Small intestine (tissue), 7 donors: ENCODE measurements around the gene DOCK4. TPM values are rescaled to one million over a fixed set of nuclear protein-coding genes. Genes with fewer than 3 reads are reported as not detected.

Experiments
- DNase-seq, 2 donors: peaks; one replicate each; pipeline versions ENCODE4 v3.0.0 to v3.0.0-alpha.2; 2013
- FAIRE-seq: peaks from 2 replicates; lab custom pipeline; 2012; peaks lifted over from hg19 to GRCh38; lab: Jason Lieb, UNC
- H3K27ac ChIP-seq, 3 donors: one replicate each; pipeline ENCODE4 v1.5.1; 2013; ENCODE audit warnings: low read length in 2 of 3, mild to moderate bottlenecking in 2 of 3, control low read depth in 1 of 3, inconsistent platforms in 1 of 3, low read depth in 1 of 3, moderate library complexity in 1 of 3
- H3K27me3 ChIP-seq, 3 donors: one replicate each; pipeline ENCODE4 v1.6.1; 2013; ENCODE audit warnings: low read length in 3 of 3, inconsistent platforms in 1 of 3; ENCODE audit not compliant: control insufficient read depth in 3 of 3, insufficient read depth in 3 of 3
- H3K36me3 ChIP-seq, 3 donors: one replicate each; pipeline ENCODE4 v1.6.1; 2013; ENCODE audit warnings: low read length in 3 of 3, inconsistent platforms in 1 of 3, low read depth in 1 of 3, mild to moderate bottlenecking in 1 of 3, moderate library complexity in 1 of 3; ENCODE audit not compliant: control insufficient read depth in 3 of 3, insufficient read depth in 2 of 3
- H3K4me1 ChIP-seq, 3 donors: one replicate each; pipeline ENCODE4 v1.6.1; 2013; ENCODE audit warnings: low read length in 2 of 3, inconsistent platforms in 1 of 3, low read depth in 1 of 3, mild to moderate bottlenecking in 1 of 3, moderate library complexity in 1 of 3; ENCODE audit not compliant: control insufficient read depth in 3 of 3, insufficient read depth in 2 of 3
- H3K4me3 ChIP-seq, 3 donors: one replicate each; pipeline ENCODE4 v1.5.1; 2013; ENCODE audit warnings: low read length in 3 of 3, control low read depth in 1 of 3, inconsistent platforms in 1 of 3, low read depth in 1 of 3, mild to moderate bottlenecking in 1 of 3, moderate library complexity in 1 of 3
- H3K9me3 ChIP-seq, 2 donors: one replicate each; pipeline ENCODE4 v1.6.1; 2013; ENCODE audit warnings: low read depth in 1 of 2, low read length in 1 of 2; ENCODE audit not compliant: control insufficient read depth in 2 of 2, insufficient read depth in 1 of 2
- WGBS, 3 donors: extraction: QIAGEN DNeasy Blood & Tissue Kit; methylation state at CpG; one replicate each; pipeline ENCODE4 v1.1.7; 2013; 5-methylcytosine and 5-hydroxymethylcytosine counted together
- polyA plus RNA-seq, 4 donors: library from polyadenylated mRNA; stranded (reverse) in 3 of 4; unstranded in 1 of 4; fragments of 200-250 nt in 3 of 4; fragments of 120-200 nt in 1 of 4; gene quantifications; one replicate each; pipeline versions ENCODE4 v1.2.1 to v1.2.3, GENCODE V29; 2013
- donor health status: healthy with polysubstance abuse.
- donor health status: control.
- donor health status: control.
- donor health status: Bipolar disorder and iron deficiency.
- donor health status: healthy.

Gene DOCK4
- polyA plus RNA-seq, 4 donors, result 1.9 to 4.1 (median 3.8) TPM; not detected in 1

DNA sequence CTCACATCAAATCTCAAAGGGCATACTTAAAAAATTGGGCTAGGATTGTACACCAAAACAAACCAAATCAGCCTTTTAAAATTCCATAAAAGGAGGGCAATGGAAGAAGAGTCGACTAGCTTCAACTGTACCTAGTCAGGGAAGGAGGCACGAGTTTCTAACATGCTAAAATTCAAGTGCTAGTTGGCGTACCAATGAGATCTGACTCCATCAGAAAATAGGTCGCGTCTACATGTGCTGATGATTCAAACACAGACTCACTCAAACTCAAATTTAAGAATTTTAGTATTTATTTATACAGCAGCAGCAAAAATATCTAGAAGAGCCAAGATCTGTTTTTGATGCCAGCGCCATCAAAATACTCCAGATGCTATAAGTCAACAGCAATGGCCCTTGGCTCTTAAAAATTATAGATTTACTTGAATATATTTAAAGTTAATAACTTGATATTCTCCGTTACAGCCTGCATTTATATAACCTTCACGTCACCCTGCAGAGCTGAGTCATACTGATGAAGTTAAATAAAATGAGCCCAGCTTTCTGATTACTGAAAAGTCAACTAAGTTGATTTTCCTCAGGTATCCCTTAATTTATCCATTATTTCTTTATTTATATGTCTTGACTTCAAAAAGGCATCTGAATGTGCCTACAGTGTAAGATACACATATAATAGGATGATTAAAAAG, 341.8 kb downstream of the DOCK4 start:
- DNase-seq, result no peak
- Histone ChIP-seq H3K27ac (no peak overlapping the region), H3K4me3 (no peak overlapping the region), H3K9me3 (no peaks in the 10 kb centered on the region), H3K4me1 (no peaks in the 10 kb centered on the region), H3K36me3 (no peaks in the 10 kb centered on the region), H3K27me3 (no peaks in the 10 kb centered on the region)
- no peak for FAIRE-seq
- WGBS, 3 donors, result 81 to 86% (median 83%) methylated on average over 8 of the region's 8 CpGs

- DNase-seq (no peak), FAIRE-seq (no peak)
- no peaks in the 10 kb centered on the region for H3K27me3 ChIP-seq
- no peaks in the 10 kb centered on the region for H3K9me3 ChIP-seq
- no peaks in the 10 kb centered on the region for H3K4me1 ChIP-seq
- H3K4me3 ChIP-seq, result no peak overlapping the region
- H3K27ac ChIP-seq, result no peak overlapping the region
- no peaks in the 10 kb centered on the region for H3K36me3 ChIP-seq
- 82 to 84% (median 84%) methylated on average over 7 of the region's 7 CpGs for WGBS, 3 donors
These were observed 342.9 kb downstream of the DOCK4 start for GRCh38 chr7:111863269-111863668.

GRCh38 chr7:111860248-111860647, 346.0 kb downstream of the DOCK4 start:
- FAIRE-seq, result no peak
- no peaks in the 10 kb centered on the region for H3K36me3 ChIP-seq

GRCh38 chr7:111858331-111858730, 347.9 kb downstream of the DOCK4 start:
- 88 to 95% (median 91%) methylated on average over 3 of the region's 3 CpGs for WGBS, 3 donors
- no peaks in the 10 kb centered on the region for H3K9me3 ChIP-seq

More at GRCh38 chr7:111860248-111860647, 346.0 kb downstream of the DOCK4 start:
- DNase-seq, result no peak
- H3K27me3 ChIP-seq, result no peaks in the 10 kb centered on the region
- H3K9me3 ChIP-seq, result no peaks in the 10 kb centered on the region
- no peak overlapping the region for H3K27ac ChIP-seq
- H3K4me1 ChIP-seq, result peaks cover 0 to 3% (median 0%) of the 10 kb centered on the region in 3 donors
- WGBS, 3 donors, result 71 to 79% (median 75%) methylated on average over 6 of the region's 6 CpGs
- H3K4me3 ChIP-seq, result no peak overlapping the region

DNA sequence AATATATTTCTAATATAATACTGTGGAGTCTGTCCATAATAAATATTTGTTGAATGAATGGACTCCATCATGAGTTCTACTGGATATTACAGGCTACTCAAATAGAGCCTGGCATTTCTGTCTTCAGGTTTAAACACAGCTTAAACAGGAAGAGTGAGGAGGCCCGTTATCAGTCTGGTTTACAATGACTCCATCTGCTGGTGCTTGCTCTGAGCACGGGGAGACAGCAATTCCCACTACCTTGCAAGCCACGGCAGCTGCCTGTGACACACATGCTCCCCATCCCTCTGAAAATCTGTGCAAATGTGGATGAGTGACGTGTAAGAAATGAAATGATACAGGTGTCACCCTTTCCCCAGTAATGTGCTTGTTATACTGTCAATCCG, 350.4 kb downstream of the DOCK4 start:
- 29 to 46% (median 33%) methylated on average over 5 of the region's 5 CpGs for WGBS, 3 donors

More at GRCh38 chr7:111858331-111858730, 347.9 kb downstream of the DOCK4 start:
- H3K27me3 ChIP-seq, result no peaks in the 10 kb centered on the region
- no peak overlapping the region for H3K27ac ChIP-seq
- FAIRE-seq, result no peak
- no peaks in the 10 kb centered on the region for H3K36me3 ChIP-seq
- no peak for DNase-seq
- no peak overlapping the region for H3K4me3 ChIP-seq
- peaks cover 0 to 7% (median 0%) of the 10 kb centered on the region in 3 donors for H3K4me1 ChIP-seq

DNA sequence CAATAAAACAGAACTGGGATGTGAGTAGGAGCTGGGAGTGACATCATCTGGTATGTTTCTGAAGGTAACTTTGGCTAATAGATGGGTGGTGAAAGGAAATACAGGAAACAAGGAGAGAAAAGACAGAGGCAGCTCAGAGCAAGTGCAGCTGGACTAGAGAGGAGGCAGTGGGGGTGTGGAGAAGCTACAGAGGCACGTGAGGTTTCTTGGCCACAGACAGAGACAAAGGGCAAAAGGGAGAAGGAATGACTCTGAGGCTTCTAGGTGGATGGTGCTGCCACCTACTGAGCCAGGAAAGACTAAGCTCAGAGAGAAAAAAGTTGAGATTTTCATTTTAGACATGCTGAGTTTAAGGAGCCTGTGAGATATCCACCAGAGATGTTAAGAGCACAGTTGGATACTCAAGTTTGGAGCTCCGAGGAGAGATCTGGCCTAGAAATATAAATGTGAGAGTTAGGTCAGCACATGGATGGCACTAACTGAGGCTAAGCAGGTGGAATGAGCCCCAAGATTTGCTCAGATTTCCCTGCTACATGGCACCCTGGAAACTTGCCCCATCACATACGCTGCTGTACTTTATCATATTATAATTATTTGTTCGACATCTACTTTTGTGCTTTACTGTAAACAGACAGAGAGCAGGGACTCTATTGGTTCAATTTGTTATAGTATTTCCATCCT, 350.9 kb downstream of the DOCK4 start:
- Histone ChIP-seq H3K4me1 (peaks cover 0 to 7% (median 0%) of the 10 kb centered on the region in 3 donors), H3K9me3 (peaks cover 0 to 6% of the 10 kb centered on the region in 2 donors), H3K4me3 (no peak overlapping the region), H3K27me3 (no peaks in the 10 kb centered on the region), H3K27ac (no peak overlapping the region), H3K36me3 (no peaks in the 10 kb centered on the region)
- FAIRE-seq, result no peak
- 43 to 63% (median 53%) methylated on average over 4 of the region's 4 CpGs for whole genome bisulfite sequencing, 3 donors
- peak; percentile 62 to 78 for DNase-seq

More for the DNA sequence above, 350.4 kb downstream of the DOCK4 start:
- Histone ChIP-seq H3K27me3 (no peaks in the 10 kb centered on the region), H3K4me3 (no peak overlapping the region), H3K9me3 (peaks cover 0 to under 1% of the 10 kb centered on the region in 2 donors), H3K36me3 (no peaks in the 10 kb centered on the region), H3K27ac (no peak overlapping the region), H3K4me1 (peaks cover 0 to 7% (median 0%) of the 10 kb centered on the region in 3 donors)
- DNase-seq, result peak in 1 of 2 donors; percentile 23
- no peak for FAIRE-seq

- 88 to 91% (median 88%) methylated on average over 10 of the region's 10 CpGs for WGBS, 3 donors
- Histone ChIP-seq H3K9me3 (peaks cover 0 to 17% of the 10 kb centered on the region in 2 donors), H3K4me3 (no peak overlapping the region), H3K36me3 (no peaks in the 10 kb centered on the region), H3K27ac (no peak overlapping the region), H3K4me1 (peaks cover 0 to 7% (median 0%) of the 10 kb centered on the region in 3 donors), H3K27me3 (no peaks in the 10 kb centered on the region)
- no peak for FAIRE-seq
- DNase-seq, result peak in 1 of 2 donors; percentile 21
These were observed 352.8 kb downstream of the DOCK4 start for GRCh38 chr7:111853201-111853990.

GRCh38 chr7:111852081-111852480, 354.1 kb downstream of the DOCK4 start:
- Histone ChIP-seq H3K9me3 (peaks cover 0 to 17% of the 10 kb centered on the region in 2 donors), H3K36me3 (no peaks in the 10 kb centered on the region), H3K4me3 (no peak overlapping the region), H3K4me1 (peaks cover 0 to 7% (median 0%) of the 10 kb centered on the region in 3 donors), H3K27me3 (no peaks in the 10 kb centered on the region), H3K27ac (no peak overlapping the region)
- 89 to 94% (median 94%) methylated on average over 7 of the region's 7 CpGs for WGBS, 3 donors
- DNase-seq, result no peak
- no peak for FAIRE-seq
